ENCODE data around the gene CENPO.
A peak's percentile ranks its signal among the peaks of the same experiment; 100 is the strongest.

Gene CENPO

DNA sequence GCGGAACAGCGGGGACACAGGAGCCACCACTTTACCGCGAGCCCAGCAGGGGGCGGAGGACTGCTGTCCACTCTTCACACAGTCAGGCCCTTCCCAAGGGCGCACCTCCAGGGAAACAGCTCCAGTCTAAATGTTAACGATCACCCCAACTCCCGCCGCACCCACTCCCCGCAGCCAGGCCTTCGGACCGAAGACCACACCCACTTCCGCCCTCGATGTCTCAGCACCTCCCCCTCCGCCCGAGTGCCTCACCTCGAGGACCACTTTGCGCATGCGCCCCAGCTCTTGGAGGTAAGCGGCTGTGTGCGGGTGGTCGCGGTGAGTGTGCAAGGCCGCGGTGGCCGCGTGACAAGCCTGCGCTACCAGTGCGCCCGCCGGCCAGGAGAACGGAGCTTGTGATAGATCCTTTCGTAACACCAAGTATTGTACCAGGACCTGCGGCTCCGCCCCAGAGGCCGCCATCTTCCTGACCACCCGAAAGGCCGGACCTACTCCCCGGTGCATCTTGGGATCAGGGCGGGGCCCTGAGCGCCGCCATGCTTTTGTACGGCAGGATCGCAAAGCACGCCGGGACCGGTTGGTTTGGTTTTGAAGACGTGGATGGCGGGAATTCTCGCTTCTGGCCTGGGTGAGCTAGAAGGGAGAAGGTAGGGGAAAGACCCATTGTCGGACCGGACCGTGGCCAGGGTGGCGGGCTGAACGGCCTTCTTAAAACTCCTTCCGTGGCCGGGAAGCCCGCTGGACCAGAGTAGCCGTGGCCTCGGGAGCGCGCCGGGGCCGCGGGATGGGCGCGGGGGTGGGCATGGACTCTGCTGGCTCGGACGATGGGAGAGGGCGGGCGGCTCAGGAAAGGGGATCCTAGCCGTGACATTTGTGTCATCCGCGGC, at the start of gene CENPO, which contains the start of gene PTRHD1:
CENPO (plus strand) TSS at position 552 of the 887 bp plus-strand sequence. CDS start 495 bp downstream, outside the sequence.
PTRHD1 (minus strand) TSS at position 518 of the 887 bp plus-strand sequence; CDS start at position 504, 14 bp downstream.
- peak; percentile 87 for DNase-seq

DNA sequence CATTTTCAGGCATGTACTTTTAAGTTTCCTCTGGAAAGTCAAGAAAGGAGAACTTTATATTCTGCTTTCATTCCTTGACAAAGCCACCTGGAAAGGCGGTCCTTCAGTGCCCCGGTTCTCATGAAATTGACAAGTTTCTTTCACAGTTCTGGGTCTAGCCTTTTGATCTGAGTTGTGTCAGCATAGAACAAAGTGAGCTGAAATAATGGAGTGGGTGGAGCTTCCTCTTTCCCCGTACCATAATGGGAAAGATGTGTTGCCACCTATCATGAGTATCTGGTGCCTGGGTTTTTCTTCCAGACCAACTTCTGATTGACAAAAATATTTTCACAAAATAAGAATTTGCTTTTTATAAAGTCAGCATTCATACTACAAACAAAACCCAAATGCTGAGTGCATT, 49.3 kb upstream of the CENPO start:
- DNase-seq = no peak

GRCh38 chr2:24744356-24744755, 48.9 kb upstream of the CENPO start:
- no peak for DNase-seq

DNA sequence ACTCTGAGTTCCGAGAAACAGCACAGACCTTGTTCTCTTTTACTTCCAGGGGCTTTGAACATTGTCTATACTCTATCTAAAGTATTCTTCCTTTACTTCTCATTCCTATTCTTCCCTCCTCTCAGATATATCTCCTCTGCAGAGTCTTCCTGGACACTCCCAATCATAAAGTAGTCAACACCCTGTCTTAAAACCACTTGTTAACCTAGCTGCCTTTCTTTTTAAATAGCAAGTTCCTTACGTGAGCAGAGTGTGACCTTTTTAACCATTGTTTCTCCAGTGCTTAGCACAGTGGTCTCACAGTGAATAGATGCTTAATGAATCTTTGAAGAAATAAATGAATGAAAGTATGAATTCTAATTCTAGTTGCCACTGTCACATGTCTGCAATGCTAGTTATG, 47.4 kb upstream of the CENPO start:
- DNase-seq = no peak

- no peak for DNase-seq
Observed at GRCh38 chr2:24747299-24747698, 45.9 kb upstream of the CENPO start.

DNA sequence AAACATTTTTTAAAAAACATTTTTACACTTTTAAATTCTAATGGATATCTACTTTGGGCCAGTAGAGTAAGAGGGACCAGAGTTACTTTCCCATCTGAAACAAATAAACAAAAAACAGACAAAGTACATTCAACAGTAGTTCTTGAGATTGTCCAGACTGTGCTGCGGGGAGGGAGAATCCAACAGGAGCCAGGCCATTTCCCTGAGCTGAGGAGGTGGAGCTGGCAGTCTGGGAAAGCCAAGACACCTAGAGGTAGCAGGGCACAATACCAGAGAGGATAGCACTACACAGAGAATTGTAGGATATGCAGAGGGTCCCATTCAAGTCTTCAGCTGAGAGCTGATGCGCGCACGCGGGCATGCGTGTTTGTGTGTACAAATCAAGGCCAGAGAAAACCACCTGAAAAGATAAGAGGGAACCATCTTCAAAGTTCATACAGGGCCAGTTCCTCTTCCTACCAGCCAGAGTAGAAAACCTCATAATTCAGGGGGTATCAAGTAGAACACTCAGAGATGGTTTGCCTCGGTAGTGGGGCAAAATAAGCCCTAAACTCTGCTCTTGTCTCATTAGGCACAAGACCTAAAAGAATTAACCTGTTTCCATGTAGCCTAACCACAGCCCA, 44.0 kb upstream of the CENPO start:
- DNase-seq = no peak

- DNase-seq = no peak
Observed at GRCh38 chr2:24754985-24755705, 38.1 kb upstream of the CENPO start.

DNA sequence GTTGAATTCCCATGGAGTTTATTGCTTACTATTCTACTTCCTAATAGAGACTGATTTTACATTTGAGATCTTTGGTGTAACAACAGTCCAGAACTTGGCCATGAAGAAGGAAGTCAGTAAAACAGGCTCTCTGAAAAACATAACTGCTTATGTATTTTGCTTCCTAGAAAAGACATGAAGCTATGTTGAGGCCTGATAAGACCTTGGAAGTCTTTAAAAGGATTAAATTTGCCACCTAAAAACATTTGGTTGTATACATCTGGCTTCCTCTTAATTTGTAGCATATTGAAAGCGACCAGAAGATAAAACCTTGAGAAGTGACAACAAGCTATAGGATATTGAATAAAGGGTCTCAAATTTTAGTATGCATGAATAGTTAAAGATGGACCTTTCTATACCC, 36.4 kb upstream of the CENPO start:
- no peak for DNase-seq

GRCh38 chr2:24761866-24762265, 31.4 kb upstream of the CENPO start:
- DNase-seq = no peak

- DNase-seq = no peak
Observed at GRCh38 chr2:24762518-24762917, 30.7 kb upstream of the CENPO start.

GRCh38 chr2:24763843-24764242, 29.4 kb upstream of the CENPO start:
- DNase-seq = no peak

DNA sequence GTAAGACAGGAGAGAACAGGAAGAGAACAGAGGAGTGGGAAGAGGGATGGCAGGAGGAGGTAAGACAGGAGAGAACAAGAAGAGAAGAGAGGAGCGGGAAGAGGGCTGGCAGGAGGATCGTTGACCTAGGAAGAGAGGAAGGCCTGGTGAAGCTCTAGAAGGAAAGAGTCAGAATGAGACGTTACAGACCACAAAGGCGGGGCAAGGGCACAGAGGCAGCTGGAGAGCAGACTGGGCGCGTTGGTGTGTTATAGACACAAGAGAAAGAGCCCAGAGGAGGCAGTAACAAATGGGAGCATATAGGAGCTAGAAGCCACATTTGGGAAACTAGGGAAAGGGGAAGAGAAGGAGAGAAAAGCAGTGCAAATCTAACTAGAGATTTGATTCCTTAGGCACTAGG, 26.6 kb upstream of the CENPO start:
- DNase-seq = no peak

GRCh38 chr2:24768013-24768412, 25.2 kb upstream of the CENPO start:
- DNase-seq = no peak

GRCh38 chr2:24768601-24769000, 24.6 kb upstream of the CENPO start:
- no peak for DNase-seq

DNA sequence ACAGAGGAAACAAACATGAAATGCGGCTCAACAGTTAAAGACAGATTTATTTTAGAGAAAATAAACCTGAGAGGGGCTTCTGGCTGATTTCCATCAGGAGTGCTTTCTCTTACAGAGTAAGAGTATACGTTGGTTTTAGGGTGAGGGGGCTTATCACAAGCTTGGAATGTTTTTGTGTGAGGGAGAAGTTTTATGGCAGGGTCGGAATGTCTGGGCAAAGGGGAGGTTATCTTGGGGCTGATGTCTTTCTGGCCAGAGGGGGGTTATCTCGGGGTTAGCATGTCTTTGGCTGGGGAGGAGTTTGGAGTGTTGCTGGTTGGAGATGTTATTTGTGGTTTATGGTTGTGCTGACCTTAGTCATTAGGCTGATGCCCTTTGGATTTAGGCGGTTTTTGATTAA, 22.2 kb upstream of the CENPO start:
- DNase-seq = no peak

DNA sequence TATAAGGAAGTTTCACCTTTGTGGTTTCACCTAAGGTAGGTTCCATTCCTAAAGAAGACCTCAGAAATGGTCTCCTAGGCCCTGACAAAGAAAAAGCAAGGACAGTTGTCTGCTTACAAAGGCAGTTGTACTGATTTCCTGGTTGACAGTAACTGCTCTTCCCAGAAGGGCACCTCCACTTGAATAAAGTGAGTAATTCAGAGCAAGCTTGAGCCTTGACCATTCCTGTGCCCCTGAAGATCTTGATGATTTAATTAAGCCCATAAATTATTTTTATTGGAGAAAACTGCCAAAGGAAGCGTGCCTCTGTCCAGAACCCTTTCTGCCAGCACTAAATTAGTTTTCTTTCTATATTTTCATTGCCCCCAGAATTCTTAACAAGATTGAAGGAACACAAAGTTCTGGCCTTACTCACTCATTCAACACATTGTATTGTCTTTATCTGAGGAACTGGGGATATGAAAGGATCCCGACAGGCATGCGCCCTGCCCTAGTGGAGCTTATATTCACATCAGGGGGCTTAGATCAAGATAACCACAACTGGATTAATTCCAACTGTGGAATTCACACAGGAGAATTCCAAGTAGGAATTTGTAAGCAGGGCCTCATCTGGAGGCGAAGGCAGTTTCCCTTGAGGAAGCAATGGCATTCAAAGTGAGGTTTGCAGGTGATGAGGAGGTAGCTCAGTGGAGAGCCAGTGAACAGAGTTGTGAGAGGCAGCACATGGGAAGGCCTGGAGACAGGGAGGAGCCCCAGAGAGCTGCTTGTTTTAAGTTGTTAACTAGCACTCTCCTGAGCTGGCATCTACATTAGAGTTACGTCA, 21.2 kb upstream of the CENPO start:
- no peak for DNase-seq

DNA sequence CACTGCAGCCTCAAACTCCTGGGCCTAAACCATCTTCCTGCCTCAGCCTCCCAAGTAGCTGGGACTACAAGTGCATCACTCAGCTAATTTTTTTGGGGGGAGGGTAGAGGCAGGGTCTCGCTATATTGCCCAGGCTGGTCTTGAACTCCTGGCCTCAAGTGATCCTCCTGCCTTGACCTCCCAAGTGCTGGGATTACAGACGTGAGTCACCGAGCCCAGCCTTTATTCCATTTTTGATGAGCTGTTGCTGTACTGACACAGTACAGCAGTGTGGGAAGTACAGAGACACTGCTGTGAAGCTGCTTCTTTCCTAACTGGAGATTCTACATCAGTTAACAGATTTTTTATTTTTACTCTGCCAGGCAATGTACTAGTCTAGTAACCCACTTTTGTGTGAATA, 18.9 kb upstream of the CENPO start:
- DNase-seq = no peak

GRCh38 chr2:24779116-24779515, 14.1 kb upstream of the CENPO start:
- DNase-seq = no peak

DNA sequence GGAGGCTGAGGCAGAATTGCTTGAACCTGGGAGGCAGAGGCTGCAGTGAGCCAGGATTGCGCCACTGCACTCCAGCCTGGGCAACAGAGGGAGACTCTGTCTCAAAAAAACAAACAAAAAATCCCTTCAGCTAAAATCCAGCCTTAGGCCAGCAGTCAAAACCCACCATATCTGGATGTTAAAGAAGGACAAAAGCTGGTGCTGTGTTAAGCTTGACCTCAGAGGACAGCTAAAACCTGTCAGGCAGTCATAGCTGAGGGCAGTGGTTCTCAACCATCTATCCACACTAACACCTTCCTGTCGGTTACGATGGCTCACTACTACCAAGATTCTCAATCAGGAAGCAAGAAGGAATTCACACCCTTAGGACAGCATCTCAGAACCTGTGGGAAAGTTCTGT, 9.6 kb upstream of the CENPO start:
- DNase-seq = no peak

GRCh38 chr2:24785671-24786321, 7.4 kb upstream of the CENPO start:
- DNase-seq = peak; percentile 82

DNA sequence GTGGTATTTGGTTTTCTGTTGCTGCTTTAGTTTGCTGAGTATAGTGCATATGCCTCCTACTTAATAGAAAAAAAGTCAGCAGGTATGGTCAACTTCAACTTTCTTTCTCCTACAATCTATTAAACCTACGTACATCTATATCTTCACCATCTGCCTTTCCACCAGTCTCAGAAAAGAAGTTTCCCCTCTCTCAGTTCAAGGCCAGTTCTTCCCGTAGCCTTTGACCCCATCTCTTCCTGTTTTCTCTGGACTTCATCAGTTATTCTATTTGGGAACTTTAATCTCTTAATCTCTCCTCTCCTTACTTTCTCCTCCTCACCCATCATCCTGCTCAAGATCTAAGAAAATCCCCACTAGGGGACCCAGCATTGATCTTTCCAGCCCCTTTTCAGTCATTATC, 5.7 kb upstream of the CENPO start:
- no peak for DNase-seq

GRCh38 chr2:24788816-24789215, 4.4 kb upstream of the CENPO start:
- DNase-seq = no peak
